GM21526 (cell line): Measurements from ENCODE around the gene TMEM63A.
"Not testable (repeated sequence)": the region's sequence is repeated elsewhere in the genome, so short reads cannot be mapped to it uniquely, and the experiment has no call there.

Experiments
- ATAC-seq: cut with Tn5 transposase; IDR thresholded peaks from one replicate; pipeline ENCODE4 v1.9.1; 2021; ENCODE audit warnings: moderate library complexity; ENCODE audit not compliant: unreplicated experiment, low FRiP score

TMEM63A gene

GRCh38 chr1:225806736-225807135 is 75.4 kb downstream of the TMEM63A start:
- not testable (repeated sequence) for ATAC-seq

- no peak for ATAC-seq
Observed at GRCh38 chr1:225806249-225806648, 75.9 kb downstream of the TMEM63A start.

GRCh38 chr1:225801146-225801545 is 81.0 kb downstream of the TMEM63A start:
- ATAC-seq = not testable (repeated sequence)

GRCh38 chr1:225796097-225796496 is 86.1 kb downstream of the TMEM63A start:
- ATAC-seq = not testable (repeated sequence)
